NCI-H1092 treated with DMSO at 0.1 percent for 48 hours (cell line): ENCODE data around the gene MMP23B.

Source experiments
- DNase-seq: peaks from one replicate; lab custom pipeline; 2025; lab: John Stamatoyannopoulos, UW

MMP23B gene

GRCh38 chr1:1620433-1621139, 11.4 kb upstream of the MMP23B start:
- no peak for DNase-seq

GRCh38 chr1:1621173-1622009, 10.6 kb upstream of the MMP23B start:
- no peak for DNase-seq

GRCh38 chr1:1622010-1622787, 9.8 kb upstream of the MMP23B start:
- no peak for DNase-seq

DNA sequence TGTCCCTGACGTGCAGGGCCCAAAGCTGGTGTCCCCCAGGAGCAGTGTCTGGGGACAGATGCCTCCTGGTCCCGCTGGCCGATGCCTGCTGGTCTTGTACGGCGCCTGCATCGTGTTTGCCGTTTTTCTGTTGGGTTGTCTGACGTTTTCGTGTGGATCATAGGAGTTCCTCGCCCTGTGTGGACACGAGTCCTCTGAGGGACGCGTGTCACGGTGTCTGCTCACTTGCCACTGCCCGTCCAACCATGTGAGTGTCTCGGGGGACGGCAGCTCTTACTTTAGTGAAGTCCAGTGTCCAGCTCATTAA, 9.2 kb upstream of the MMP23B start:
- no peak for DNase-seq

DNA sequence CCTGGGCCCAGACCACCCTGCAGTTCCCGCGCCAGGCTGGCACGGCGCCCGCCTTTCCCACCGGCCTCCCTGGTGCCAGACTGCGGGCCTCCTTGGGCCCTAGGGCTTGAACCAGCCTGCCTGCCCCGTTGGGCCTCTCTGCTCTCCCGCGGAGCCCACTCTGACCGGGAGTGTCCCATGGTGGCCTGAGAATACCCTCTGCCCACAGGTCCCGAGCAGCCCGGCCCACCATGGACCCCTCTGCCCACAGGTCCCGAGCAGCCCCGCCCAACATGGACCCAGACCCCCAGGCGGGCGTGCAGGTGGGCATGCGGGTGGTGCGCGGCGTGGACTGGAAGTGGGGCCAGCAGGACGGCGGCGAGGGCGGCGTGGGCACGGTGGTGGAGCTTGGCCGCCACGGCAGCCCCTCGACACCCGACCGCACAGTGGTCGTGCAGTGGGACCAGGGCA, 8.8 kb upstream of the MMP23B start:
- DNase-seq, result no peak

GRCh38 chr1:1623631-1624442, 8.1 kb upstream of the MMP23B start:
- no peak for DNase-seq

- no peak for DNase-seq
These were observed 7.2 kb upstream of the MMP23B start for GRCh38 chr1:1624443-1625403.

DNA sequence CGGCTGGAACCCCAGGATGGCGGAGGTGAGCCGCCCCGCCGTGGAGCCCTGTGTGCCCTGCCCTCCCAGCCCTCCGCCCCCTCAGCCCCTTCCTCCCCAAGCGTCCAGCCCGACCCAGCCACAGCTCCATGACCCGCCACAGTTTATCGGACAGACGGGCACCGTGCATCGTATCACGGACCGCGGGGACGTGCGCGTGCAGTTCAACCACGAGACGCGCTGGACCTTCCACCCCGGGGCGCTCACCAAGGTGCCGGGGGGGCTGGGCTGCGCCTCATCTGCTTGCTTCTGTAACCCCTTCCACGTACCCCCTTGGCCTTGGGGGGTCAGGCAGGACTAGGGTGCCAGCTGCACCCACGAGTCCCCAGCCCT, 6.6 kb upstream of the MMP23B start:
- DNase-seq, result no peak

GRCh38 chr1:1625824-1626206, 6.2 kb upstream of the MMP23B start:
- DNase-seq, result no peak

DNA sequence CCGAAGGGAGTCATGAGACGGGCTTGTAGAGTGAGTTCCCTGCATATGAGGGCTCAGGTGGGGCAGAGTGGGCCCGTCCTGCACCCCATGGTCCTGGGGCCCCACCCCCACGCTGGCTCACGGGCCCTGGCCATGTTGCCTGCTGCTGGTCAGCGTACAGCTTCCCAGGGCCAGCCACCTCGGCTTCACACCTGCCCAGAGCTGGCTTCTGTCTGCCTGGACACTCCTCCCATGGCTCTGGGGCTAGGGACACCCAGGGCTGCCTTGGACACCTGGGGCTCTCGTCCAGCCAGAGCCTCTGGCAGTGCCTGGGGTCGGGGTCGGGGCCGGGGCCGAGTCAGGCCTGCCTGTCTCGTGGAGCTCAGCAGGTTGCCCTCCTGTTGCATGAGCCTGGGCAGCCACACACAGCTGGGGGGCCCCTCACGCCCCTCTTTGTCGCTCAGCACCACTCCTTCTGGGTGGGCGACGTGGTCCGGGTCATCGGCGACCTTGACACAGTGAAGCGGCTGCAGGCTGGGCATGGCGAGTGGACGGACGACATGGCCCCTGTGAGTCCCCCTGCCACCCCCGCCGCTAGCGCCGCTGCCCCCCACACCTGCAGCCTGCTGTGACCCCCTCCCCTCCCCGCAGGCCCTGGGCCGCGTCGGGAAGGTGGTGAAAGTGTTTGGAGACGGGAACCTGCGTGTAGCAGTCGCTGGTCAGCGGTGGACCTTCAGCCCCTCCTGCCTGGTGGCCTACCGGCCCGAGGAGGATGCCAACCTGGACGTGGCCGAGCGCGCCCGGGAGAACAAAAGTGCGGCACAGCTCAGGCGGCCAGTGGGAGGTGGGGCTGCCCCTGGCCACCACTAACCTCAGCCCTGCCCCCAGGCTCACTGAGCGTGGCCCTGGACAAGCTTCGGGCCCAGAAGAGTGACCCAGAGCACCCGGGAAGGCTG, 5.5 kb upstream of the MMP23B start:
- no peak for DNase-seq

- no peak for DNase-seq
These were observed 4.6 kb upstream of the MMP23B start for GRCh38 chr1:1627261-1627828.

- DNase-seq, result no peak
These were observed 3.9 kb upstream of the MMP23B start for GRCh38 chr1:1627829-1628753.

DNA sequence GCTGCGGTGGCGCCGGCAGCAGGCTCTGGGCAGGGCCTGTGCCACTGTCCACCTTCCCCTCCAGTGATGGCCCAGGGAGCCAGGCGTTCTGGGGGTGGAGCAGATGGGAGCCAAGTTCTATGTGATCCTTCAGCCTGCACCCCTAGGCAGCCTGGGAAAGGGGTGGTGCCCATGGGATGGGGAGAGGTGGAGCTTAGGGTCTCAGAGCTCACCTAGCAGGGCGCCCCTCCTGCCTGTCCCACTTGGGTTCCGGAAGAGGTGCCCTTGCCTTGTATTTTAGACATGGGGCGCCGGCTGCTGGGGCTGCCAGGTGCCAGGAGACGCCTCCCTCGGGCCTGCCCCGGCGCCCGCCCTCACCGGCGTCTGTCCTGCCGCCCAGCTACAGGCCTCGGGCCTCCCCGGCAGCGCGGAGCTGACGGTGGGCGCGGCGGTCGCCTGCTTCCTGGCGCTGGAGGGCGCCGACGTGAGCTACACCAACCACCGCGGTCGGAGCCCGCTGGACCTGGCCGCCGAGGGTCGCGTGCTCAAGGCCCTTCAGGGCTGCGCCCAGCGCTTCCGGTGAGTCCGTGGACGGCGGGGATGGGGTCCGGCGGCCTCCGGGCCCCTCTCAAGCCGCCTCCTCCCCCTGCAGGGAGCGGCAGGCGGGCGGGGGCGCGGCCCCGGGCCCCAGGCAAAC, 3.1 kb upstream of the MMP23B start:
- DNase-seq, result no peak

- no peak for DNase-seq
These were observed 2.4 kb upstream of the MMP23B start for GRCh38 chr1:1629430-1630190.

- peak; percentile 68 for DNase-seq
These were observed 1.6 kb upstream of the MMP23B start for GRCh38 chr1:1630191-1630964.
